CD8-positive, alpha-beta memory T cell (primary cell): Measurements from ENCODE around the gene C1QTNF9B. TPM values are rescaled to one million over a fixed set of nuclear protein-coding genes. Genes with fewer than 3 reads are reported as not detected.
A peak's percentile ranks its signal among the peaks of the same experiment; 100 is the strongest.
"Not testable (repeated sequence)": the region's sequence is repeated elsewhere in the genome, so short reads cannot be mapped to it uniquely, and the experiment has no call there.

Experiments
- CTCF ChIA-PET: fragments of 350-600 bp; sonication (Branson Sonifier 250); formaldehyde crosslinking; loops from one replicate; lab custom pipeline; 2021; ENCODE audit warnings: antibody characterized with exemption; lab: Charles Lee
- POLR2A ChIA-PET: fragments of 350-600 bp; sonication (Branson Sonifier 250); formaldehyde crosslinking; loops from one replicate; lab custom pipeline; 2021; ENCODE audit warnings: antibody characterized with exemption; lab: Charles Lee
- DNase-seq, 5 donors: peaks; one replicate each; pipeline versions ENCODE4 v3.0.0 to v3.0.0-alpha.2; 2020 to 2022; ENCODE audit warnings: mixed read lengths in 1 of 5
- H3K27ac ChIP-seq: one replicate; pipeline ENCODE4 v1.7.0; 2013; ENCODE audit warnings: low read depth, mild to moderate bottlenecking, low read length, moderate library complexity
- H3K27me3 ChIP-seq: 2 replicates; pipeline ENCODE4 v1.7.0; 2013; ENCODE audit warnings: low read length, mild to moderate bottlenecking; ENCODE audit not compliant: insufficient read depth, poor library complexity, severe bottlenecking
- H3K36me3 ChIP-seq: 2 replicates; pipeline ENCODE4 v1.7.0; 2013; ENCODE audit warnings: mild to moderate bottlenecking, low read length, moderate library complexity; ENCODE audit not compliant: insufficient read depth
- H3K4me1 ChIP-seq: 2 replicates; pipeline ENCODE4 v1.7.0; 2013; ENCODE audit warnings: mild to moderate bottlenecking, low read length, moderate library complexity; ENCODE audit not compliant: insufficient read depth
- H3K4me3 ChIP-seq: 2 replicates; pipeline ENCODE4 v1.7.0; 2013; ENCODE audit warnings: mild to moderate bottlenecking, low read length
- H3K9me3 ChIP-seq: 2 replicates; pipeline ENCODE4 v1.7.0; 2013; ENCODE audit warnings: mild to moderate bottlenecking, low read length
- H3K27ac Mint-ChIP-seq, 8 donors: one replicate each; pipeline ENCODE4 v1.8.0; 2020 to 2021; ENCODE audit warnings: mixed read lengths in 8 of 8, mild to moderate bottlenecking in 6 of 8, inconsistent platforms in 3 of 8, moderate library complexity in 3 of 8
- H3K27me3 Mint-ChIP-seq, 2 donors: one replicate each; pipeline ENCODE4 v1.8.0; 2020 to 2021; ENCODE audit warnings: mixed read lengths in 2 of 2, mild to moderate bottlenecking in 1 of 2, moderate library complexity in 1 of 2
- H3K36me3 Mint-ChIP-seq, 3 donors: one replicate each; pipeline ENCODE4 v1.8.0; 2020 to 2021; ENCODE audit warnings: mixed read lengths in 3 of 3, inconsistent platforms in 1 of 3, mild to moderate bottlenecking in 1 of 3
- H3K4me1 Mint-ChIP-seq, 3 donors: one replicate each; pipeline ENCODE4 v1.8.0; 2020 to 2021; ENCODE audit warnings: mixed read lengths in 3 of 3, inconsistent platforms in 1 of 3, mild to moderate bottlenecking in 1 of 3
- H3K4me3 Mint-ChIP-seq, 7 donors: one replicate each; pipeline ENCODE4 v1.8.0; 2020 to 2021; ENCODE audit warnings: mixed read lengths in 7 of 7, mild to moderate bottlenecking in 6 of 7, moderate library complexity in 4 of 7, inconsistent platforms in 2 of 7
- H3K9me3 Mint-ChIP-seq, 5 donors: one replicate each; pipeline ENCODE4 v1.8.0; 2020 to 2022; ENCODE audit warnings: mixed read lengths in 5 of 5, mild to moderate bottlenecking in 3 of 5, moderate library complexity in 2 of 5, inconsistent platforms in 1 of 5
- polyA plus RNA-seq: library from polyadenylated mRNA; unstranded; fragments of 300-500 nt; fragmentation: Illumina TruSeq; gene quantifications from one replicate; pipeline ENCODE4 v1.2.3, GENCODE V29; 2021
- total RNA-seq, 2 experiments: library from RNA; stranded (reverse); gene quantifications; one replicate each; pipeline ENCODE4 v1.2.3, GENCODE V29; 2021

The C1QTNF9B gene
- total and polyA plus RNA-seq, 3 experiments from 2014 or later: not detected

- H3K36me3 ChIP-seq: peaks cover 4% of the 10 kb centered on the region
- ChIA-PET POLR2A (interaction anchor here (0.6 kb wide), 1 partner anchor 8 kb away, joined by 3 read pairs; the partner anchor contains the start of gene C1QTNF9B), CTCF (interaction anchor here (1.0 to 2.3 kb wide), 7 partner anchors 8 to 422 kb away, joined by 3 to 9 read pairs (median 5); partner anchors contain the start of gene C1QTNF9B)
- Mint-ChIP-seq H3K27ac (peak overlapping the region; percentile 67 to 94 (median 80)), H3K4me1 (peaks cover 23 to 29% (median 26%) of the 10 kb centered on the region in 3 donors), H3K4me3 (peak overlapping the region; percentile 85 to 95 (median 90)), H3K27me3 (peaks cover 0 to 2% of the 10 kb centered on the region in 2 donors), H3K9me3 (no peaks in the 10 kb centered on the region), H3K36me3 (peaks cover 2 to 5% (median 2%) of the 10 kb centered on the region in 3 donors)
- no peaks in the 10 kb centered on the region for H3K9me3 ChIP-seq
- H3K27ac ChIP-seq: no peak overlapping the region
- no peaks in the 10 kb centered on the region for H3K27me3 ChIP-seq
- peaks cover 9% of the 10 kb centered on the region for H3K4me1 ChIP-seq
- no peak for DNase-seq
- peak overlapping the region; percentile 90 for H3K4me3 ChIP-seq
These were observed 7.4 kb downstream of the C1QTNF9B start for GRCh38 chr13:23889615-23890607.

GRCh38 chr13:23888658-23889614 lies 8.4 kb downstream of the C1QTNF9B start, which contains the start of gene MIPEP:
Gene MIPEP, minus strand, starts transcription at chr13:23889400. Its CDS starts 80 bp downstream, at chr13:23889320.
- peak within 1 kb of the TSS; percentile 68 to 94 (median 82) for H3K27ac Mint-ChIP-seq
- no peaks in the 10 kb centered on the region for H3K9me3 ChIP-seq
- peaks cover 3 to 12% (median 6%) of the 10 kb centered on the region in 3 donors for H3K36me3 Mint-ChIP-seq
- H3K4me3 ChIP-seq: peak within 1 kb of the TSS; percentile 90
- no peaks in the 10 kb centered on the region for H3K27me3 ChIP-seq
- peaks cover 8% of the 10 kb centered on the region for H3K36me3 ChIP-seq
- H3K4me1 ChIP-seq: peaks cover 9% of the 10 kb centered on the region
- H3K27me3 Mint-ChIP-seq: peaks cover 0 to 2% of the 10 kb centered on the region in 2 donors
- peak within 1 kb of the TSS; percentile 85 to 95 (median 90) for H3K4me3 Mint-ChIP-seq
- ChIA-PET CTCF (interaction anchor here (0.6 to 2.3 kb wide), 10 partner anchors 9 to 421 kb away, joined by 3 to 9 read pairs (median 4); partner anchors contain the start of gene C1QTNF9B), POLR2A (no interaction called here)
- peaks cover 23 to 29% (median 26%) of the 10 kb centered on the region in 3 donors for H3K4me1 Mint-ChIP-seq
- H3K9me3 Mint-ChIP-seq: no peaks in the 10 kb centered on the region
- H3K27ac ChIP-seq: peak within 1 kb of the TSS; percentile 54
- peak; percentile 78 to 90 (median 84) for DNase-seq

GRCh38 chr13:23884361-23884760 lies 12.9 kb downstream of the C1QTNF9B start:
- Mint-ChIP-seq H3K4me1 (peaks cover 14 to 19% (median 18%) of the 10 kb centered on the region in 3 donors), H3K36me3 (peaks cover 6 to 43% (median 16%) of the 10 kb centered on the region in 3 donors)
- DNase-seq, CTCF ChIA-PET, H3K4me1 ChIP-seq, H3K9me3 ChIP-seq, H3K4me3 Mint-ChIP-seq, H3K9me3 Mint-ChIP-seq, H3K27me3 Mint-ChIP-seq, POLR2A ChIA-PET, H3K36me3 ChIP-seq, H3K4me3 ChIP-seq, H3K27ac Mint-ChIP-seq, H3K27ac ChIP-seq, H3K27me3 ChIP-seq: not testable (repeated sequence)

GRCh38 chr13:23883255-23883654 lies 14.0 kb downstream of the C1QTNF9B start:
- Mint-ChIP-seq H3K9me3 (no peaks in the 10 kb centered on the region), H3K4me1 (peaks cover 11 to 13% (median 12%) of the 10 kb centered on the region in 3 donors), H3K27ac (no peak overlapping the region), H3K4me3 (no peak overlapping the region), H3K36me3 (peaks cover 7 to 49% (median 22%) of the 10 kb centered on the region in 3 donors), H3K27me3 (no peaks in the 10 kb centered on the region)
- H3K4me3 ChIP-seq: no peak overlapping the region
- no peaks in the 10 kb centered on the region for H3K27me3 ChIP-seq
- peaks cover 5% of the 10 kb centered on the region for H3K4me1 ChIP-seq
- H3K9me3 ChIP-seq: no peaks in the 10 kb centered on the region
- POLR2A ChIA-PET: no interaction called here
- CTCF ChIA-PET: no interaction called here
- no peak overlapping the region for H3K27ac ChIP-seq
- no peak for DNase-seq
- H3K36me3 ChIP-seq: peaks cover 14% of the 10 kb centered on the region

GRCh38 chr13:23881402-23881800 lies 15.9 kb downstream of the C1QTNF9B start:
- H3K9me3 ChIP-seq, H3K27ac Mint-ChIP-seq, H3K9me3 Mint-ChIP-seq, H3K4me3 ChIP-seq, H3K4me3 Mint-ChIP-seq, H3K27ac ChIP-seq, POLR2A ChIA-PET, H3K4me1 Mint-ChIP-seq, DNase-seq, H3K27me3 Mint-ChIP-seq, H3K27me3 ChIP-seq, H3K4me1 ChIP-seq: not testable (repeated sequence)
- CTCF ChIA-PET: interaction anchor here (0.7 kb wide), 1 partner anchor 14 kb away, joined by 3 read pairs; no protein-coding TSS in a partner anchor
- peaks cover 14% of the 10 kb centered on the region for H3K36me3 ChIP-seq
- peaks cover 10 to 58% (median 24%) of the 10 kb centered on the region in 3 donors for H3K36me3 Mint-ChIP-seq

GRCh38 chr13:23880493-23881401 lies 16.6 kb downstream of the C1QTNF9B start:
- DNase-seq, H3K27ac Mint-ChIP-seq, POLR2A ChIA-PET, H3K27me3 ChIP-seq, CTCF ChIA-PET, H3K9me3 Mint-ChIP-seq, H3K27ac ChIP-seq, H3K4me1 ChIP-seq, H3K4me1 Mint-ChIP-seq, H3K27me3 Mint-ChIP-seq, H3K9me3 ChIP-seq, H3K4me3 Mint-ChIP-seq, H3K4me3 ChIP-seq: not testable (repeated sequence)
- H3K36me3 Mint-ChIP-seq: peaks cover 10 to 63% (median 31%) of the 10 kb centered on the region in 3 donors
- H3K36me3 ChIP-seq: peaks cover 14% of the 10 kb centered on the region

GRCh38 chr13:23877286-23877685 lies 20.0 kb downstream of the C1QTNF9B start:
- peaks cover 6% of the 10 kb centered on the region for H3K36me3 ChIP-seq
- H3K9me3 ChIP-seq: no peaks in the 10 kb centered on the region
- Mint-ChIP-seq H3K9me3 (no peaks in the 10 kb centered on the region), H3K36me3 (peaks cover 6 to 55% (median 21%) of the 10 kb centered on the region in 3 donors), H3K27ac (no peak overlapping the region), H3K4me3 (no peak overlapping the region), H3K4me1 (no peaks in the 10 kb centered on the region), H3K27me3 (no peaks in the 10 kb centered on the region)
- no peak for DNase-seq
- no peaks in the 10 kb centered on the region for H3K27me3 ChIP-seq
- H3K4me3 ChIP-seq: no peak overlapping the region
- H3K4me1 ChIP-seq: no peaks in the 10 kb centered on the region
- CTCF ChIA-PET: no interaction called here
- POLR2A ChIA-PET: no interaction called here
- H3K27ac ChIP-seq: no peak overlapping the region
